Measurements from ENCODE around the gene AK1.

- TF ChIP-seq USF2 (IDR thresholded peaks at IDR 0.05; ENCODE audit: low read length) (no peak), MAFK (IDR thresholded peaks at IDR 0.05; ENCODE audit: low read depth, low read length) (no peak), POLR2AphosphoS5 (IDR thresholded peaks at IDR 0.05; ENCODE audit: low read depth, low read length) (no peak), TAF7 (optimal IDR thresholded peaks at IDR 0.05; ENCODE audit: borderline replicate concordance, low read depth, low read length) (no peak), JUN (IDR thresholded peaks at IDR 0.05; ENCODE audit: low read depth, low read length) (no peak), RXRA (IDR thresholded peaks at IDR 0.05; ENCODE audit: insufficient read depth, low read depth, low read length) (no peak), CTCF (IDR thresholded peaks at IDR 0.05; ENCODE audit: control extremely low read depth in 1 of 3, insufficient read depth in 1 of 3, low read depth in 1 of 3, low read length in 3 of 3) (no peak), CBX8 (IDR thresholded peaks at IDR 0.05; ENCODE audit: borderline replicate concordance, low read depth, low read length) (no peak), CREB1 (IDR thresholded peaks at IDR 0.05) (no peak), TCF12 (IDR thresholded peaks at IDR 0.05; ENCODE audit: low read depth, low read length) (no peak)
Measured at GRCh38 chr9:127877566-127877998, at the start of gene AK1.

Measured in H1 (cell line).